ENCODE data around the gene ERCC8. TPM values are rescaled to one million over a fixed set of nuclear protein-coding genes. Genes with fewer than 3 reads are reported as not detected.

ERCC8 gene
- total RNA-seq, 1 experiment from 2014 or later, result 15.1 TPM

- H3K4me2 ChIP-seq (ENCODE audit: low read length), result no peak overlapping the region
- POLR2A ChIA-PET, result no interaction called here
Observed at GRCh38 chr5:60830581-60831127, 114.2 kb downstream of the ERCC8 start.

GRCh38 chr5:60829490-60830266, 115.2 kb downstream of the ERCC8 start:
- Histone ChIP-seq H3K4me2 (ENCODE audit: low read length) (no peak overlapping the region), H3K9me3 (ENCODE audit: control insufficient read depth in 1 of 2, insufficient read depth in 1 of 2, low read depth in 1 of 2, low read length in 2 of 2) (no peaks in the 10 kb centered on the region), H3K4me3 (replicated peaks in 1 of 2; ENCODE audit: low read depth in 1 of 2, low read length in 2 of 2) (no peak overlapping the region), H3K9ac (ENCODE audit: low read length) (no peak overlapping the region), H3K79me2 (ENCODE audit: insufficient read depth, low read length) (peaks cover 16% of the 10 kb centered on the region), H4K20me1 (ENCODE audit: insufficient read depth) (no peaks in the 10 kb centered on the region), H2AFZ (ENCODE audit: low read depth, low read length, poor library complexity, severe bottlenecking) (no peak overlapping the region), H3K4me1 (ENCODE audit: control insufficient read depth in 1 of 2, insufficient read depth in 2 of 2, low read length in 2 of 2) (no peaks in the 10 kb centered on the region), H3K27me3 (ENCODE audit: insufficient read depth, low read length) (no peaks in the 10 kb centered on the region), H3K9me2 (ENCODE audit: insufficient read depth) (no peaks in the 10 kb centered on the region), H3K36me3 (ENCODE audit: control insufficient read depth in 1 of 2, insufficient read depth in 2 of 2, low read length in 2 of 2) (no peaks in the 10 kb centered on the region), H3K27ac (ENCODE audit: low read depth, low read length) (no peak overlapping the region)
- intact Hi-C loops (cut with micrococcal nuclease), result no loop called here
- ChIA-PET POLR2A (no interaction called here), CTCF (no interaction called here), RAD21 (ENCODE audit: low non-redundant PET in 1 of 2, low total read pairs in 2 of 2, uncharacterized antibody in 2 of 2, unreplicated experiment in 2 of 2) (no interaction called here)
- ATAC-seq (no peak), DNase-seq (ENCODE audit: low read depth, low spot score) (no peak)
- no TSS peak for BruUV-seq (replicated peaks)
- TF ChIP-seq EGR1 (IDR thresholded peaks at IDR 0.05; ENCODE audit: low read depth) (no peak), RAD21 (IDR thresholded peaks at IDR 0.05; ENCODE audit: low read depth) (no peak), TCF7L2 (IDR thresholded peaks at IDR 0.05; ENCODE audit: borderline replicate concordance, extremely low read depth, insufficient read depth, insufficient read length) (no peak), ZBTB33 (IDR thresholded peaks at IDR 0.05; ENCODE audit: extremely low read depth, insufficient replicate concordance, low read length) (no peak), CEBPB (IDR thresholded peaks at IDR 0.05; ENCODE audit: low read depth) (no peak), REST (IDR thresholded peaks at IDR 0.05; ENCODE audit: low read depth) (no peak), SRF (IDR thresholded peaks at IDR 0.05; ENCODE audit: low read depth) (no peak), ZNF274 (IDR thresholded peaks at IDR 0.05; ENCODE audit: low read depth, low read length) (no peak), EZH2 (IDR thresholded peaks at IDR 0.05) (no peak), FOSL1 (IDR thresholded peaks at IDR 0.05; ENCODE audit: low read depth) (no peak), EZH2phosphoT487 (IDR thresholded peaks at IDR 0.05; ENCODE audit: borderline replicate concordance) (no peak), SIN3A (IDR thresholded peaks at IDR 0.05; ENCODE audit: low read depth) (no peak)

More at GRCh38 chr5:60830581-60831127, 114.2 kb downstream of the ERCC8 start:
- Histone ChIP-seq H3K4me1 (ENCODE audit: control insufficient read depth in 1 of 2, insufficient read depth in 2 of 2, low read length in 2 of 2) (peaks cover 0 to 3% of the 10 kb centered on the region in 2 experiments; a peak in 1 of 4 replicates), H3K9ac (ENCODE audit: low read length) (no peak overlapping the region), H3K27ac (ENCODE audit: low read depth, low read length) (no peak overlapping the region), H3K4me3 (replicated peaks in 1 of 2; ENCODE audit: low read depth in 1 of 2, low read length in 2 of 2) (no peak overlapping the region), H3K9me3 (ENCODE audit: control insufficient read depth in 1 of 2, insufficient read depth in 1 of 2, low read depth in 1 of 2, low read length in 2 of 2) (no peaks in the 10 kb centered on the region), H3K36me3 (ENCODE audit: control insufficient read depth in 1 of 2, insufficient read depth in 2 of 2, low read length in 2 of 2) (no peaks in the 10 kb centered on the region), H3K9me2 (ENCODE audit: insufficient read depth) (no peaks in the 10 kb centered on the region), H2AFZ (ENCODE audit: low read depth, low read length, poor library complexity, severe bottlenecking) (no peak overlapping the region), H4K20me1 (ENCODE audit: insufficient read depth) (no peaks in the 10 kb centered on the region), H3K79me2 (ENCODE audit: insufficient read depth, low read length) (peaks cover 20% of the 10 kb centered on the region), H3K27me3 (ENCODE audit: insufficient read depth, low read length) (no peaks in the 10 kb centered on the region)
- BruUV-seq (replicated peaks), result no TSS peak
- RAD21 ChIA-PET (ENCODE audit: low non-redundant PET in 1 of 2, low total read pairs in 2 of 2, uncharacterized antibody in 2 of 2, unreplicated experiment in 2 of 2), result no interaction called here
- ATAC-seq (no peak), DNase-seq (ENCODE audit: low read depth, low spot score) (no peak)
- intact Hi-C loops (cut with micrococcal nuclease), result no loop called here
- CTCF ChIA-PET, result no interaction called here
- TF ChIP-seq ATF3 (IDR thresholded peaks at IDR 0.05) (no peak), TCF7L2 (IDR thresholded peaks at IDR 0.05; ENCODE audit: borderline replicate concordance, extremely low read depth, insufficient read depth, insufficient read length) (no peak)
